HEK293 (cell line): ENCODE results near the gene CDH23.

ENCODE experiments used
- GLI4 ChIP-seq: fragments of 450-650 bp; formaldehyde crosslinking; IDR thresholded peaks from 2 replicates; pipeline ENCODE4 v1.5.1; 2016; ENCODE audit warnings: missing biosample characterization, missing genetic modification characterization
- GLIS1 ChIP-seq: fragments of 450-650 bp; formaldehyde crosslinking; IDR thresholded peaks from 2 replicates; pipeline ENCODE4 v1.5.1; 2016; ENCODE audit warnings: missing biosample characterization, missing genetic modification characterization
- MZF1 ChIP-seq: fragments of 450-650 bp; formaldehyde crosslinking; IDR thresholded peaks from 2 replicates; pipeline ENCODE4 v1.5.1; 2017; ENCODE audit warnings: missing biosample characterization, missing genetic modification characterization, borderline replicate concordance
- OVOL3 ChIP-seq: fragments of 450-650 bp; formaldehyde crosslinking; IDR thresholded peaks from 2 replicates; pipeline ENCODE4 v1.5.1; 2016; ENCODE audit warnings: missing biosample characterization, missing genetic modification characterization
- ZBTB11 ChIP-seq: fragments of 450-650 bp; formaldehyde crosslinking; conservative IDR thresholded peaks from 2 replicates; pipeline ENCODE4 v1.5.1; 2016; ENCODE audit warnings: low read depth, missing biosample characterization, missing genetic modification characterization
- ZBTB17 ChIP-seq: fragments of 450-650 bp; formaldehyde crosslinking; IDR thresholded peaks from 2 replicates; pipeline ENCODE4 v1.5.1; 2016; ENCODE audit warnings: missing biosample characterization, missing genetic modification characterization
- ZBTB21 ChIP-seq: fragments of 450-650 bp; formaldehyde crosslinking; IDR thresholded peaks from 2 replicates; pipeline ENCODE4 v1.5.1; 2017; ENCODE audit warnings: missing biosample characterization, missing genetic modification characterization
- ZFHX2 ChIP-seq: fragments of 450-650 bp; formaldehyde crosslinking; conservative IDR thresholded peaks from 2 replicates; pipeline ENCODE4 v1.5.1; 2016; ENCODE audit warnings: missing biosample characterization, missing genetic modification characterization
- ZFP3 ChIP-seq: fragments of 450-650 bp; formaldehyde crosslinking; IDR thresholded peaks from 2 replicates; pipeline ENCODE4 v1.5.1; 2016; ENCODE audit warnings: low read depth, missing biosample characterization, missing genetic modification characterization
- ZNF157 ChIP-seq: fragments of 450-650 bp; formaldehyde crosslinking; IDR thresholded peaks from 2 replicates; pipeline ENCODE4 v1.5.1; 2016; ENCODE audit warnings: missing biosample characterization, missing genetic modification characterization
- ZNF202 ChIP-seq: fragments of 450-650 bp; formaldehyde crosslinking; IDR thresholded peaks from 2 replicates; pipeline ENCODE4 v1.5.1; 2016; ENCODE audit warnings: missing biosample characterization, missing genetic modification characterization, borderline replicate concordance
- ZNF274 ChIP-seq, 2 experiments: fragments of 200-500 bp in 1 of 2; fragments of 450-650 bp in 1 of 2; sonication (Bioruptor generic) in 1 of 2; formaldehyde crosslinking in 1 of 2; IDR thresholded peaks; 2 replicates each; pipeline versions ENCODE4 v1.5.1 to v1.6.1; 2014 to 2016; ENCODE audit warnings: borderline replicate concordance in 1 of 2, inconsistent platforms in 1 of 2, low read length in 1 of 2, missing biosample characterization in 1 of 2, missing genetic modification characterization in 1 of 2
- ZNF292 ChIP-seq: fragments of 450-650 bp; formaldehyde crosslinking; IDR thresholded peaks from 2 replicates; pipeline ENCODE4 v1.5.1; 2016; ENCODE audit warnings: low read depth, missing biosample characterization, missing genetic modification characterization, borderline replicate concordance
- ZNF302 ChIP-seq: fragments of 450-650 bp; formaldehyde crosslinking; IDR thresholded peaks from 2 replicates; pipeline ENCODE4 v1.5.1; 2016; ENCODE audit warnings: missing biosample characterization, missing genetic modification characterization, low read depth
- ZNF350 ChIP-seq: fragments of 450-650 bp; formaldehyde crosslinking; IDR thresholded peaks from 2 replicates; pipeline ENCODE4 v1.5.0; 2017; ENCODE audit warnings: missing biosample characterization, mild to moderate bottlenecking, missing genetic modification characterization
- ZNF366 ChIP-seq: fragments of 450-650 bp; formaldehyde crosslinking; conservative IDR thresholded peaks from 2 replicates; pipeline ENCODE4 v1.5.1; 2016; ENCODE audit warnings: missing biosample characterization, missing genetic modification characterization
- ZNF398 ChIP-seq: fragments of 450-650 bp; formaldehyde crosslinking; IDR thresholded peaks from 2 replicates; pipeline ENCODE4 v1.5.1; 2017; ENCODE audit warnings: missing biosample characterization, missing genetic modification characterization
- ZNF571 ChIP-seq: fragments of 450-650 bp; formaldehyde crosslinking; IDR thresholded peaks from 2 replicates; pipeline ENCODE4 v1.5.0; 2017; ENCODE audit warnings: missing biosample characterization, missing genetic modification characterization
- ZNF707 ChIP-seq: fragments of 450-650 bp; formaldehyde crosslinking; IDR thresholded peaks from 2 replicates; pipeline ENCODE4 v1.5.1; 2016; ENCODE audit warnings: missing biosample characterization, missing genetic modification characterization
- ZNF785 ChIP-seq: fragments of 450-650 bp; formaldehyde crosslinking; IDR thresholded peaks from 2 replicates; pipeline ENCODE4 v1.5.1; 2016; ENCODE audit warnings: missing biosample characterization, missing genetic modification characterization
- ZNF843 ChIP-seq: fragments of 450-650 bp; formaldehyde crosslinking; IDR thresholded peaks from 2 replicates; pipeline ENCODE4 v1.5.1; 2016; ENCODE audit warnings: missing biosample characterization, missing genetic modification characterization
- TF ChIP-seq, protein P1 (sequence below): fragments of 450-650 bp; formaldehyde crosslinking; IDR thresholded peaks from 2 replicates; pipeline ENCODE4 v1.5.1; 2016; ENCODE audit warnings: missing biosample characterization, missing genetic modification characterization, borderline replicate concordance
- TF ChIP-seq, protein P2 (sequence below): fragments of 450-650 bp; formaldehyde crosslinking; IDR thresholded peaks from 2 replicates; pipeline ENCODE4 v1.5.1; 2016; ENCODE audit warnings: missing biosample characterization, missing genetic modification characterization
- TF ChIP-seq, protein P3 (sequence below): fragments of 450-650 bp; formaldehyde crosslinking; IDR thresholded peaks from 2 replicates; pipeline ENCODE4 v1.5.1; 2016; ENCODE audit warnings: missing biosample characterization, missing genetic modification characterization
- TF ChIP-seq, protein P4 (sequence below): fragments of 450-650 bp; IDR thresholded peaks from 2 replicates; pipeline ENCODE4 v1.5.1; 2018; ENCODE audit warnings: missing biosample characterization, mild to moderate bottlenecking, missing genetic modification characterization

The CDH23 gene

DNA sequence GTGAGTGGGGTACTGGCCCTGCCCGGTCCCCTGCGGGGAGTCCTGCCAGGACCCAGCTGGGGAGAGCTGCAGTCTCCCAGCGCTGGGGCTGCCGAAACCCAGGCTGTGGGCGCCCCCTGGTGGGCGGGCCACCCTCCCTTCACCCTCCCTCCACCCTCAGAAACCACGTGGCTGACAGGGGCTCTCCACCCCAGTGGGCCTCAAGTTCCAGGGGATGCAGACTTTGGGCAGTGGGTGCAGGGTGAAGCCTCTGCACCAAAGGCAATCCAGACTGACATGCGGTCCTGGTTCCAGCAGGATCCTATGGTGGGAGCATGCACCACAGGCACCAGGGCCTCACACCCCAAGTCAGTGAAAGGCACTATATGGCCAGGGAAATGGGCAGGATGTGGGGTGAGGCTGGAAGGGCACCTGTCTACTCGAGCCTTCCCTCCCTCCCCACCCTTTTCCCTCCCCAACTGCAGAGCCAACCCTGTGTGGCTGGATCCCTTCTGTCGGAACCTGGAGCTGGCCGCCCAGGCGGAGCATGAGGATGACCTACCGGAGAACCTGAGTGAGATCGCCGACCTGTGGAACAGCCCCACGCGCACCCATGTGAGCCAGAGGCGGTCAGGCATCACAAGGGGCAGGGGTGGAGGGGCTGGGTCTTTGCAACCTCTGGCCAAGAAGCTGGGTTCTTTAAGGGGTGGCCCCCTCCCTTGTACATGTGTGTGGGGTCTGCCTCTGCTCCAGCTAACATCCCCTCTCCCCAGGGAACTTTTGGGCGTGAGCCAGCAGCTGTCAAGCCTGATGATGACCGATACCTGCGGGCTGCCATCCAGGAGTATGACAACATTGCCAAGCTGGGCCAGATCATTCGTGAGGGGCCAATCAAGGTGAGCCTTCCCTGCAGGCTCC is 415.5 kb downstream of the CDH23 start (continued):
- TF ChIP-seq ZNF292 (tag by site-specific recombination) (no peak), ZNF571 (tag by site-specific recombination) (no peak), ZNF398 (no peak), MZF1 (no peak), ZNF202 (no peak), ZNF302 (tag by site-specific recombination) (no peak), ZNF350 (tag by site-specific recombination) (no peak), ZNF157 (tag by site-specific recombination) (no peak), OVOL3 (no peak), ZNF843 (tag by site-specific recombination) (no peak), ZNF785 (no peak), ZNF274 (IDR thresholded peaks at IDR 0.05; ENCODE audit: low read length) (no peak), ZNF274 (tag by site-specific recombination; IDR thresholded peaks at IDR 0.05; ENCODE audit: borderline replicate concordance) (no peak), GLI4 (tag by site-specific recombination) (no peak), ZNF707 (no peak), ZFHX2 (peak; percentile 51; the same call in 1 of the 2 replicates), ZBTB21 (tag by site-specific recombination) (no peak), ZBTB17 (tag by site-specific recombination) (peak; percentile 99), GLIS1 (peak; percentile 46), ZFP3 (tag by site-specific recombination) (no peak), ZBTB11 (tag by site-specific recombination) (no peak), ZNF366 (tag by site-specific recombination) (no peak)
- TF ChIP-seq, protein P1, sequence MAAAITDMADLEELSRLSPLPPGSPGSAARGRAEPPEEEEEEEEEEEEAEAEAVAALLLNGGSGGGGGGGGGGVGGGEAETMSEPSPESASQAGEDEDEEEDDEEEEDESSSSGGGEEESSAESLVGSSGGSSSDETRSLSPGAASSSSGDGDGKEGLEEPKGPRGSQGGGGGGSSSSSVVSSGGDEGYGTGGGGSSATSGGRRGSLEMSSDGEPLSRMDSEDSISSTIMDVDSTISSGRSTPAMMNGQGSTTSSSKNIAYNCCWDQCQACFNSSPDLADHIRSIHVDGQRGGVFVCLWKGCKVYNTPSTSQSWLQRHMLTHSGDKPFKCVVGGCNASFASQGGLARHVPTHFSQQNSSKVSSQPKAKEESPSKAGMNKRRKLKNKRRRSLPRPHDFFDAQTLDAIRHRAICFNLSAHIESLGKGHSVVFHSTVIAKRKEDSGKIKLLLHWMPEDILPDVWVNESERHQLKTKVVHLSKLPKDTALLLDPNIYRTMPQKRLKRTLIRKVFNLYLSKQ (tag by site-specific recombination): no peak
- TF ChIP-seq, protein P2, sequence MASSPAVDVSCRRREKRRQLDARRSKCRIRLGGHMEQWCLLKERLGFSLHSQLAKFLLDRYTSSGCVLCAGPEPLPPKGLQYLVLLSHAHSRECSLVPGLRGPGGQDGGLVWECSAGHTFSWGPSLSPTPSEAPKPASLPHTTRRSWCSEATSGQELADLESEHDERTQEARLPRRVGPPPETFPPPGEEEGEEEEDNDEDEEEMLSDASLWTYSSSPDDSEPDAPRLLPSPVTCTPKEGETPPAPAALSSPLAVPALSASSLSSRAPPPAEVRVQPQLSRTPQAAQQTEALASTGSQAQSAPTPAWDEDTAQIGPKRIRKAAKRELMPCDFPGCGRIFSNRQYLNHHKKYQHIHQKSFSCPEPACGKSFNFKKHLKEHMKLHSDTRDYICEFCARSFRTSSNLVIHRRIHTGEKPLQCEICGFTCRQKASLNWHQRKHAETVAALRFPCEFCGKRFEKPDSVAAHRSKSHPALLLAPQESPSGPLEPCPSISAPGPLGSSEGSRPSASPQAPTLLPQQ: 0 out of 2 replicates have a peak, but pooled peaks have one; percentile 42
- TF ChIP-seq, protein P3, sequence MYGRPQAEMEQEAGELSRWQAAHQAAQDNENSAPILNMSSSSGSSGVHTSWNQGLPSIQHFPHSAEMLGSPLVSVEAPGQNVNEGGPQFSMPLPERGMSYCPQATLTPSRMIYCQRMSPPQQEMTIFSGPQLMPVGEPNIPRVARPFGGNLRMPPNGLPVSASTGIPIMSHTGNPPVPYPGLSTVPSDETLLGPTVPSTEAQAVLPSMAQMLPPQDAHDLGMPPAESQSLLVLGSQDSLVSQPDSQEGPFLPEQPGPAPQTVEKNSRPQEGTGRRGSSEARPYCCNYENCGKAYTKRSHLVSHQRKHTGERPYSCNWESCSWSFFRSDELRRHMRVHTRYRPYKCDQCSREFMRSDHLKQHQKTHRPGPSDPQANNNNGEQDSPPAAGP: peak; percentile 52
- TF ChIP-seq, protein P4, sequence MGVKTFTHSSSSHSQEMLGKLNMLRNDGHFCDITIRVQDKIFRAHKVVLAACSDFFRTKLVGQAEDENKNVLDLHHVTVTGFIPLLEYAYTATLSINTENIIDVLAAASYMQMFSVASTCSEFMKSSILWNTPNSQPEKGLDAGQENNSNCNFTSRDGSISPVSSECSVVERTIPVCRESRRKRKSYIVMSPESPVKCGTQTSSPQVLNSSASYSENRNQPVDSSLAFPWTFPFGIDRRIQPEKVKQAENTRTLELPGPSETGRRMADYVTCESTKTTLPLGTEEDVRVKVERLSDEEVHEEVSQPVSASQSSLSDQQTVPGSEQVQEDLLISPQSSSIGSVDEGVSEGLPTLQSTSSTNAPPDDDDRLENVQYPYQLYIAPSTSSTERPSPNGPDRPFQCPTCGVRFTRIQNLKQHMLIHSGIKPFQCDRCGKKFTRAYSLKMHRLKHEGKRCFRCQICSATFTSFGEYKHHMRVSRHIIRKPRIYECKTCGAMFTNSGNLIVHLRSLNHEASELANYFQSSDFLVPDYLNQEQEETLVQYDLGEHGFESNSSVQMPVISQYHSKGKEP: no peak
